WTC11 (cell line): ENCODE data around the gene OCEL1. TPM values are rescaled to one million over a fixed set of nuclear protein-coding genes. Genes with fewer than 3 reads are reported as not detected.

Source experiments
- ATAC-seq: fragments of 200-7000 bp; cut with Tn5 transposase; 2 replicates; pipeline ENCODE4 v1.10.0; 2021; ENCODE audit warnings: mild to moderate bottlenecking, moderate library complexity
- CTCF ChIA-PET: fragments of 300-600 bp; sonication (Branson Sonifier 250); formaldehyde crosslinking; loops from one replicate; lab custom pipeline; 2021; ENCODE audit warnings: antibody characterized with exemption; lab: Charles Lee
- POLR2A ChIA-PET: fragments of 350-600 bp; sonication (Branson Sonifier 250); formaldehyde crosslinking; loops from one replicate; lab custom pipeline; 2021; ENCODE audit warnings: antibody characterized with exemption; lab: Charles Lee
- DNase-seq: peaks from one replicate; pipeline ENCODE4 v3.0.0; 2021; ENCODE audit warnings: low spot score
- H3K27ac Mint-ChIP-seq: 2 replicates; pipeline ENCODE4 v1.8.0; 2021; ENCODE audit warnings: mixed read lengths
- H3K27me3 Mint-ChIP-seq: 2 replicates; pipeline ENCODE4 v1.8.0; 2021; ENCODE audit warnings: low read depth, mild to moderate bottlenecking, moderate library complexity, mixed read lengths
- H3K36me3 Mint-ChIP-seq: 2 replicates; pipeline ENCODE4 v1.8.0; 2021; ENCODE audit warnings: mixed read lengths
- H3K4me1 Mint-ChIP-seq: 2 replicates; pipeline ENCODE4 v1.8.0; 2022; ENCODE audit warnings: mixed read lengths
- H3K4me3 Mint-ChIP-seq: 2 replicates; pipeline ENCODE4 v1.8.0; 2021; ENCODE audit warnings: mild to moderate bottlenecking, moderate library complexity, mixed read lengths
- H3K9me3 Mint-ChIP-seq: 2 replicates; pipeline ENCODE4 v1.8.0; 2021; ENCODE audit warnings: mixed read lengths
- AR ChIP-seq: fragments of 250-450 bp; sonication (Bioruptor Pico); IDR thresholded peaks from 2 replicates; pipeline ENCODE4 v1.9.0; 2021; ENCODE audit warnings: mild to moderate bottlenecking
- CREB1 ChIP-seq: sonication (generic); formaldehyde crosslinking; IDR thresholded peaks from 2 replicates; pipeline ENCODE4 v1.8.0; 2023; ENCODE audit warnings: mild to moderate bottlenecking, missing genetic modification reagents
- ERG ChIP-seq: fragments of 250-450 bp; sonication (Bioruptor Pico); IDR thresholded peaks from 2 replicates; pipeline ENCODE4 v1.8.0; 2021; ENCODE audit warnings: mild to moderate bottlenecking
- ESRRA ChIP-seq: sonication (generic); formaldehyde crosslinking; IDR thresholded peaks from 2 replicates; pipeline ENCODE4 v1.8.1; 2022; ENCODE audit warnings: mild to moderate bottlenecking, missing genetic modification reagents, borderline replicate concordance
- ETV6 ChIP-seq: sonication (generic); formaldehyde crosslinking; IDR thresholded peaks from 2 replicates; pipeline ENCODE4 v1.8.1; 2022; ENCODE audit warnings: mild to moderate bottlenecking, missing genetic modification reagents
- GTF2I ChIP-seq: fragments of 250-450 bp; sonication (Bioruptor Pico); conservative IDR thresholded peaks from 2 replicates; pipeline ENCODE4 v1.4.0; 2021; ENCODE audit warnings: mild to moderate bottlenecking
- PREB ChIP-seq: sonication (generic); formaldehyde crosslinking; IDR thresholded peaks from 2 replicates; pipeline ENCODE4 v1.8.1; 2022; ENCODE audit warnings: mild to moderate bottlenecking, missing genetic modification reagents, moderate library complexity, borderline replicate concordance
- RELA ChIP-seq: sonication (generic); formaldehyde crosslinking; IDR thresholded peaks from 2 replicates; pipeline ENCODE4 v1.8.1; 2022; ENCODE audit warnings: missing genetic modification reagents, mild to moderate bottlenecking, borderline replicate concordance
- TEAD1 ChIP-seq: sonication (generic); formaldehyde crosslinking; IDR thresholded peaks from 2 replicates; pipeline ENCODE4 v1.8.0; 2022; ENCODE audit warnings: mild to moderate bottlenecking, missing genetic modification reagents
- USF2 ChIP-seq: sonication (generic); formaldehyde crosslinking; IDR thresholded peaks from 2 replicates; pipeline ENCODE4 v1.8.1; 2023; ENCODE audit warnings: mild to moderate bottlenecking, missing genetic modification reagents, moderate library complexity
- ZNF317 ChIP-seq: sonication (generic); formaldehyde crosslinking; IDR thresholded peaks from 2 replicates; pipeline ENCODE4 v1.8.1; 2023; ENCODE audit warnings: low read depth, mild to moderate bottlenecking, moderate library complexity, missing genetic modification reagents, borderline replicate concordance
- ZNF423 ChIP-seq: fragments of 250-450 bp; sonication (Bioruptor Pico); IDR thresholded peaks from 2 replicates; pipeline ENCODE4 v2.1.2; 2022; ENCODE audit warnings: mild to moderate bottlenecking, moderate library complexity
- ZNF671 ChIP-seq: fragments of 250-450 bp; sonication (Bioruptor Pico); IDR thresholded peaks from 2 replicates; pipeline ENCODE4 v1.8.0; 2021; ENCODE audit warnings: mild to moderate bottlenecking
- total RNA-seq: library from RNA; stranded (reverse); gene quantifications from 3 replicates; pipeline ENCODE4 v1.2.3, GENCODE V29; 2021
- TF ChIP-seq, protein P1 (sequence below): sonication (generic); formaldehyde crosslinking; IDR thresholded peaks from 2 replicates; pipeline ENCODE4 v1.8.0; 2022; ENCODE audit warnings: missing genetic modification reagents
- TF ChIP-seq, protein P2 (sequence below): sonication (generic); formaldehyde crosslinking; IDR thresholded peaks from 2 replicates; pipeline ENCODE4 v1.8.0; 2023; ENCODE audit warnings: missing genetic modification reagents
- TF ChIP-seq, protein P3 (sequence below): sonication (generic); formaldehyde crosslinking; IDR thresholded peaks from 2 replicates; pipeline ENCODE4 v1.8.1; 2022; ENCODE audit warnings: missing genetic modification reagents, borderline replicate concordance
- TF ChIP-seq, protein P4 (sequence below): sonication (generic); formaldehyde crosslinking; IDR thresholded peaks from 2 replicates; pipeline ENCODE4 v1.8.0; 2023; ENCODE audit warnings: missing genetic modification reagents, mild to moderate bottlenecking, borderline replicate concordance

Gene OCEL1
- total RNA-seq, 1 experiment from 2014 or later, result 34.0 TPM

- TF ChIP-seq USF2 (CRISPR knock-in tag), result no peak
- no peak for TF ChIP-seq PREB (CRISPR knock-in tag)
- no peak for TF ChIP-seq ESRRA (CRISPR knock-in tag)
- TF ChIP-seq CREB1 (CRISPR knock-in tag), result no peak
- peak; percentile 39; the same call in 1 of the 2 replicates for TF ChIP-seq TEAD1 (CRISPR knock-in tag)
- TF ChIP-seq, protein P1, sequence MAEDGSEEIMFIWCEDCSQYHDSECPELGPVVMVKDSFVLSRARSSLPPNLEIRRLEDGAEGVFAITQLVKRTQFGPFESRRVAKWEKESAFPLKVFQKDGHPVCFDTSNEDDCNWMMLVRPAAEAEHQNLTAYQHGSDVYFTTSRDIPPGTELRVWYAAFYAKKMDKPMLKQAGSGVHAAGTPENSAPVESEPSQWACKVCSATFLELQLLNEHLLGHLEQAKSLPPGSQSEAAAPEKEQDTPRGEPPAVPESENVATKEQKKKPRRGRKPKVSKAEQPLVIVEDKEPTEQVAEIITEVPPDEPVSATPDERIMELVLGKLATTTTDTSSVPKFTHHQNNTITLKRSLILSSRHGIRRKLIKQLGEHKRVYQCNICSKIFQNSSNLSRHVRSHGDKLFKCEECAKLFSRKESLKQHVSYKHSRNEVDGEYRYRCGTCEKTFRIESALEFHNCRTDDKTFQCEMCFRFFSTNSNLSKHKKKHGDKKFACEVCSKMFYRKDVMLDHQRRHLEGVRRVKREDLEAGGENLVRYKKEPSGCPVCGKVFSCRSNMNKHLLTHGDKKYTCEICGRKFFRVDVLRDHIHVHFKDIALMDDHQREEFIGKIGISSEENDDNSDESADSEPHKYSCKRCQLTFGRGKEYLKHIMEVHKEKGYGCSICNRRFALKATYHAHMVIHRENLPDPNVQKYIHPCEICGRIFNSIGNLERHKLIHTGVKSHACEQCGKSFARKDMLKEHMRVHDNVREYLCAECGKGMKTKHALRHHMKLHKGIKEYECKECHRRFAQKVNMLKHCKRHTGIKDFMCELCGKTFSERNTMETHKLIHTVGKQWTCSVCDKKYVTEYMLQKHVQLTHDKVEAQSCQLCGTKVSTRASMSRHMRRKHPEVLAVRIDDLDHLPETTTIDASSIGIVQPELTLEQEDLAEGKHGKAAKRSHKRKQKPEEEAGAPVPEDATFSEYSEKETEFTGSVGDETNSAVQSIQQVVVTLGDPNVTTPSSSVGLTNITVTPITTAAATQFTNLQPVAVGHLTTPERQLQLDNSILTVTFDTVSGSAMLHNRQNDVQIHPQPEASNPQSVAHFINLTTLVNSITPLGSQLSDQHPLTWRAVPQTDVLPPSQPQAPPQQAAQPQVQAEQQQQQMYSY (CRISPR knock-in tag), result no peak
- TF ChIP-seq, protein P2, sequence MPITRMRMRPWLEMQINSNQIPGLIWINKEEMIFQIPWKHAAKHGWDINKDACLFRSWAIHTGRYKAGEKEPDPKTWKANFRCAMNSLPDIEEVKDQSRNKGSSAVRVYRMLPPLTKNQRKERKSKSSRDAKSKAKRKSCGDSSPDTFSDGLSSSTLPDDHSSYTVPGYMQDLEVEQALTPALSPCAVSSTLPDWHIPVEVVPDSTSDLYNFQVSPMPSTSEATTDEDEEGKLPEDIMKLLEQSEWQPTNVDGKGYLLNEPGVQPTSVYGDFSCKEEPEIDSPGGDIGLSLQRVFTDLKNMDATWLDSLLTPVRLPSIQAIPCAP (CRISPR knock-in tag), result no peak
- no peak for TF ChIP-seq ZNF423 (CRISPR knock-in tag)
- no peak for TF ChIP-seq ZNF317 (CRISPR knock-in tag)
- TF ChIP-seq, all 79 proteins: peak for 8
These were observed 34.9 kb downstream of the OCEL1 start (continued) for GRCh38 chr19:17260842-17261325.

DNA sequence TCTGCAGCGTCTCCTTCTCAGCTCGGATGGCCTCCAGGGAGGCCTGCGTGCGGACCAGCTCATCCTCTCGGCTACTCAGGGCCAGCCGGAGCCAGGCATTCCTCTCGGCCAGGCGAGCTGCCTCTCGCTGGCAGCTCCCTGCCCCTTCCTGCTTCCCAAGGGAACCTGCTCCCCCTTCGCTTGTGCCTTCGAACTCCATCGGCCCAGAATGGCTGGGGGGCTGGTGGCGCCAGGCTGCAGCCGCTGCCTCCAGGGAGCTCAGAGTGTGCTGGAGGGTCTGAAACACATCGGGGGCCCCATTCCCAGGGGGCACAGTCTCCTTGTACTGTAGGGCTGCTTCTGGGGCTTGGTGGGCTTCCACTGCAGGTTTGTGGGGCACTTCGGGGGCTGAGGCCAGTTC, 36.5 kb downstream of the OCEL1 start:
- Mint-ChIP-seq H3K27me3 (peaks cover 7% of the 10 kb centered on the region), H3K4me3 (no peak overlapping the region), H3K27ac (no peak overlapping the region), H3K36me3 (peaks cover 30% of the 10 kb centered on the region), H3K4me1 (peaks cover 23% of the 10 kb centered on the region), H3K9me3 (peaks cover 12% of the 10 kb centered on the region)
- POLR2A ChIA-PET, result interaction anchor here (1.8 kb wide), 1 partner anchor 47 kb away, joined by 5 read pairs; the partner anchor contains the start of gene USE1
- ATAC-seq (no peak), DNase-seq (no peak)
- CTCF ChIA-PET, result interaction anchor here (1.1 to 4.2 kb wide), 3 partner anchors 19 to 57 kb away, joined by 3 to 29 read pairs (median 4); partner anchors contain the start of gene ANKLE1
- no peak for TF ChIP-seq AR
- TF ChIP-seq ETV6, result no peak
- no peak for TF ChIP-seq RELA (CRISPR knock-in tag)
- TF ChIP-seq, protein P3, sequence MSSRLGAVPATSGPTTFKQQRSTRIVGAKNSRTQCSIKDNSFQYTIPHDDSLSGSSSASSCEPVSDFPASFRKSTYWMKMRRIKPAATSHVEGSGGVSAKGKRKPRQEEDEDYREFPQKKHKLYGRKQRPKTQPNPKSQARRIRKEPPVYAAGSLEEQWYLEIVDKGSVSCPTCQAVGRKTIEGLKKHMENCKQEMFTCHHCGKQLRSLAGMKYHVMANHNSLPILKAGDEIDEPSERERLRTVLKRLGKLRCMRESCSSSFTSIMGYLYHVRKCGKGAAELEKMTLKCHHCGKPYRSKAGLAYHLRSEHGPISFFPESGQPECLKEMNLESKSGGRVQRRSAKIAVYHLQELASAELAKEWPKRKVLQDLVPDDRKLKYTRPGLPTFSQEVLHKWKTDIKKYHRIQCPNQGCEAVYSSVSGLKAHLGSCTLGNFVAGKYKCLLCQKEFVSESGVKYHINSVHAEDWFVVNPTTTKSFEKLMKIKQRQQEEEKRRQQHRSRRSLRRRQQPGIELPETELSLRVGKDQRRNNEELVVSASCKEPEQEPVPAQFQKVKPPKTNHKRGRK (CRISPR knock-in tag), result no peak
- TF ChIP-seq, protein P4, sequence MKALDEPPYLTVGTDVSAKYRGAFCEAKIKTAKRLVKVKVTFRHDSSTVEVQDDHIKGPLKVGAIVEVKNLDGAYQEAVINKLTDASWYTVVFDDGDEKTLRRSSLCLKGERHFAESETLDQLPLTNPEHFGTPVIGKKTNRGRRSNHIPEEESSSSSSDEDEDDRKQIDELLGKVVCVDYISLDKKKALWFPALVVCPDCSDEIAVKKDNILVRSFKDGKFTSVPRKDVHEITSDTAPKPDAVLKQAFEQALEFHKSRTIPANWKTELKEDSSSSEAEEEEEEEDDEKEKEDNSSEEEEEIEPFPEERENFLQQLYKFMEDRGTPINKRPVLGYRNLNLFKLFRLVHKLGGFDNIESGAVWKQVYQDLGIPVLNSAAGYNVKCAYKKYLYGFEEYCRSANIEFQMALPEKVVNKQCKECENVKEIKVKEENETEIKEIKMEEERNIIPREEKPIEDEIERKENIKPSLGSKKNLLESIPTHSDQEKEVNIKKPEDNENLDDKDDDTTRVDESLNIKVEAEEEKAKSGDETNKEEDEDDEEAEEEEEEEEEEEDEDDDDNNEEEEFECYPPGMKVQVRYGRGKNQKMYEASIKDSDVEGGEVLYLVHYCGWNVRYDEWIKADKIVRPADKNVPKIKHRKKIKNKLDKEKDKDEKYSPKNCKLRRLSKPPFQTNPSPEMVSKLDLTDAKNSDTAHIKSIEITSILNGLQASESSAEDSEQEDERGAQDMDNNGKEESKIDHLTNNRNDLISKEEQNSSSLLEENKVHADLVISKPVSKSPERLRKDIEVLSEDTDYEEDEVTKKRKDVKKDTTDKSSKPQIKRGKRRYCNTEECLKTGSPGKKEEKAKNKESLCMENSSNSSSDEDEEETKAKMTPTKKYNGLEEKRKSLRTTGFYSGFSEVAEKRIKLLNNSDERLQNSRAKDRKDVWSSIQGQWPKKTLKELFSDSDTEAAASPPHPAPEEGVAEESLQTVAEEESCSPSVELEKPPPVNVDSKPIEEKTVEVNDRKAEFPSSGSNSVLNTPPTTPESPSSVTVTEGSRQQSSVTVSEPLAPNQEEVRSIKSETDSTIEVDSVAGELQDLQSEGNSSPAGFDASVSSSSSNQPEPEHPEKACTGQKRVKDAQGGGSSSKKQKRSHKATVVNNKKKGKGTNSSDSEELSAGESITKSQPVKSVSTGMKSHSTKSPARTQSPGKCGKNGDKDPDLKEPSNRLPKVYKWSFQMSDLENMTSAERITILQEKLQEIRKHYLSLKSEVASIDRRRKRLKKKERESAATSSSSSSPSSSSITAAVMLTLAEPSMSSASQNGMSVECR (CRISPR knock-in tag), result no peak
- TF ChIP-seq CREB1 (CRISPR knock-in tag), result no peak
- TF ChIP-seq ZNF671 (CRISPR knock-in tag), result no peak
- TF ChIP-seq, protein P2 (CRISPR knock-in tag), result no peak
- TF ChIP-seq ERG (CRISPR knock-in tag), result no peak
- TF ChIP-seq GTF2I (CRISPR knock-in tag), result no peak
